SK-N-MC (cell line): ENCODE data around the gene CFAP46.

Experiments
- EZH2 ChIP-seq: fragments of 200-600 bp; sonication (generic); IDR thresholded peaks from one replicate; pipeline ENCODE4 v1.6.1; 2017; ENCODE audit warnings: antibody characterized with exemption
- POLR2AphosphoS5 ChIP-seq: IDR thresholded peaks from 2 replicates; pipeline ENCODE4 v1.6.1; 2012; ENCODE audit warnings: mild to moderate bottlenecking, low read depth, low read length, borderline replicate concordance

DNA sequence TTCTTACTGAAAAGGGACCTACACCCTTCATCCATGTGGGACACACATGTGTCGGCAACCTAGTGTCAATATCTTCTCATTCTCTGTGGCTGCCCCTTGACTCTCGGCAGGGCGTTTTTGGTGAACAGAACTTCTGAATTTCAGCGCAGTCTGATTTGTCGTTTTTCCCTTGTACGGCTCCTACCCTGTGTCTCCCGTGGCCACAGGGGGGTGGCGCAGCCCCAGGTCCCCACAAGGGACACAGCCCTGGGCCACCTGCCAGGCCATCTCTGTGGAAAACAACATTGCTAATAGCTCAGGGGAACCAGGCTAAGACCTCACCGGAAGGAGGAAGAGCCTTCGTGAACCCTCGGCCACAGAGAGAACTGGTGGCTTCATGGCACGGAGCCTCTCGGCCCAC lies 103.3 kb downstream of the CFAP46 start:
- TF ChIP-seq EZH2 (no peak), POLR2AphosphoS5 (no peak)
